NOMO-1 treated with DMSO at 0.1 percent for 48 hours (cell line): ENCODE results near the gene MAGI1.
"Not testable (repeated sequence)": the region's sequence is repeated elsewhere in the genome, so short reads cannot be mapped to it uniquely, and the experiment has no call there.

ENCODE experiments used
- DNase-seq: peaks from one replicate; lab custom pipeline; 2025; ENCODE audit not compliant: unreplicated experiment; lab: John Stamatoyannopoulos, UW

The MAGI1 gene

GRCh38 chr3:65639444-65639843 is 399.3 kb downstream of the MAGI1 start:
- no peak for DNase-seq

GRCh38 chr3:65638301-65638700 is 400.4 kb downstream of the MAGI1 start:
- DNase-seq = no peak

- no peak for DNase-seq
Observed at GRCh38 chr3:65636326-65636725, 402.4 kb downstream of the MAGI1 start.

GRCh38 chr3:65635657-65636056 is 403.1 kb downstream of the MAGI1 start:
- DNase-seq = no peak

GRCh38 chr3:65633018-65633638 is 405.6 kb downstream of the MAGI1 start:
- no peak for DNase-seq

GRCh38 chr3:65632414-65632813 is 406.3 kb downstream of the MAGI1 start:
- no peak for DNase-seq

GRCh38 chr3:65628978-65629377 is 409.7 kb downstream of the MAGI1 start:
- DNase-seq = no peak

- no peak for DNase-seq
Observed at GRCh38 chr3:65627062-65627461, 411.7 kb downstream of the MAGI1 start.

- DNase-seq = no peak
Observed at GRCh38 chr3:65625305-65625704, 413.4 kb downstream of the MAGI1 start.

GRCh38 chr3:65623362-65623761 is 415.4 kb downstream of the MAGI1 start:
- DNase-seq = no peak

GRCh38 chr3:65619888-65620287 is 418.8 kb downstream of the MAGI1 start:
- DNase-seq = no peak

- no peak for DNase-seq
Observed at GRCh38 chr3:65619451-65619881, 419.3 kb downstream of the MAGI1 start.

GRCh38 chr3:65618599-65618998 is 420.1 kb downstream of the MAGI1 start:
- DNase-seq = no peak

GRCh38 chr3:65617787-65618186 is 420.9 kb downstream of the MAGI1 start:
- DNase-seq = no peak

GRCh38 chr3:65617209-65617608 is 421.5 kb downstream of the MAGI1 start:
- DNase-seq = no peak

- no peak for DNase-seq
Observed at GRCh38 chr3:65616563-65616962, 422.2 kb downstream of the MAGI1 start.

GRCh38 chr3:65615329-65615728 is 423.4 kb downstream of the MAGI1 start:
- DNase-seq = no peak

- no peak for DNase-seq
Observed at GRCh38 chr3:65614585-65614984, 424.1 kb downstream of the MAGI1 start.

- not testable (repeated sequence) for DNase-seq
Observed at GRCh38 chr3:65607965-65608460, 430.7 kb downstream of the MAGI1 start.

- DNase-seq = no peak
Observed at GRCh38 chr3:65607101-65607500, 431.6 kb downstream of the MAGI1 start.

- no peak for DNase-seq
Observed at GRCh38 chr3:65605876-65606432, 432.8 kb downstream of the MAGI1 start.

GRCh38 chr3:65604863-65605526 is 433.7 kb downstream of the MAGI1 start:
- no peak for DNase-seq
